IMR-90 (cell line): ENCODE data around the gene KLHL29. TPM values are rescaled to one million over a fixed set of nuclear protein-coding genes. Genes with fewer than 3 reads are reported as not detected.
A peak's percentile ranks its signal among the peaks of the same experiment; 100 is the strongest.

Experiments
- ATAC-seq: fragments of 200-7000 bp; cut with Tn5 transposase; 2 replicates; pipeline ENCODE4 v1.9.1; 2020; ENCODE audit warnings: low read depth, mild to moderate bottlenecking, moderate library complexity
- BruUV-seq: library from RNA; stranded (reverse); fragments of 400-500 nt; replicated peaks from 2 replicates; lab custom pipeline; 2021; lab: Mats Ljungman, UMichigan
- CTCF ChIA-PET: fragments of 300-600 bp; formaldehyde crosslinking; extraction: SDS; loops from one replicate; lab custom pipeline; 2021; ENCODE audit warnings: antibody characterized with exemption; lab: Yijun Ruan, JAX
- POLR2A ChIA-PET: fragments of 300-600 bp; sonication (Branson Sonifier 250); formaldehyde crosslinking; loops from one replicate; lab custom pipeline; 2022; ENCODE audit warnings: antibody characterized with exemption; ENCODE audit not compliant: unreplicated experiment; lab: Charles Lee
- DNase-seq: peaks from one replicate; pipeline ENCODE4 v3.0.0; 2013
- H2AFZ ChIP-seq: replicated peaks from 2 replicates; pipeline ENCODE3; 2013; ENCODE audit warnings: low read length, mild to moderate bottlenecking; ENCODE audit not compliant: poor library complexity
- H2AK5ac ChIP-seq: 2 replicates; pipeline ENCODE4 v1.6.1; 2013; ENCODE audit warnings: low read depth, low read length, inconsistent platforms
- H2AK9ac ChIP-seq: replicated peaks from 2 replicates; pipeline ENCODE3; 2013; ENCODE audit warnings: mild to moderate bottlenecking, low read depth, low read length, moderate library complexity; ENCODE audit not compliant: poor library complexity
- H2BK120ac ChIP-seq: 2 replicates; pipeline ENCODE4 v1.6.1; 2013; ENCODE audit warnings: low read depth, low read length, inconsistent platforms
- H2BK15ac ChIP-seq: 3 replicates; pipeline ENCODE4 v1.6.1; 2013; ENCODE audit warnings: low read depth, low read length, inconsistent platforms
- H2BK20ac ChIP-seq: 2 replicates; pipeline ENCODE4 v1.6.1; 2013; ENCODE audit warnings: low read depth, mild to moderate bottlenecking, inconsistent platforms, low read length, moderate library complexity
- H2BK5ac ChIP-seq: 2 replicates; pipeline ENCODE4 v1.6.1; 2013; ENCODE audit warnings: mild to moderate bottlenecking, low read depth, low read length, inconsistent platforms; ENCODE audit not compliant: poor library complexity, severe bottlenecking
- H3K14ac ChIP-seq: replicated peaks from 2 replicates; pipeline ENCODE4 v1.6.1; 2013; ENCODE audit warnings: low read depth, low read length, inconsistent platforms
- H3K18ac ChIP-seq: 2 replicates; pipeline ENCODE4 v1.6.1; 2013; ENCODE audit warnings: low read depth, low read length, control low read depth
- H3K23ac ChIP-seq: 2 replicates; pipeline ENCODE4 v1.6.1; 2013; ENCODE audit warnings: low read depth, low read length, inconsistent platforms
- H3K27ac ChIP-seq: 2 replicates; pipeline ENCODE4 v1.5.1; 2013; ENCODE audit warnings: mild to moderate bottlenecking, control low read depth, low read length; ENCODE audit not compliant: insufficient read depth
- H3K27me3 ChIP-seq: 2 replicates; pipeline ENCODE4 v1.6.1; 2013; ENCODE audit warnings: low read length; ENCODE audit not compliant: control insufficient read depth, insufficient read depth
- H3K36me3 ChIP-seq: 2 replicates; pipeline ENCODE4 v1.6.1; 2013; ENCODE audit warnings: low read length, mixed read lengths; ENCODE audit not compliant: control insufficient read depth, insufficient read depth
- H3K4ac ChIP-seq: 2 replicates; pipeline ENCODE4 v1.6.1; 2013; ENCODE audit warnings: low read depth, low read length, inconsistent platforms
- H3K4me1 ChIP-seq: 2 replicates; pipeline ENCODE4 v1.6.1; 2013; ENCODE audit warnings: low read length, mixed read lengths; ENCODE audit not compliant: control insufficient read depth, insufficient read depth
- H3K4me2 ChIP-seq: 2 replicates; pipeline ENCODE4 v1.6.1; 2013; ENCODE audit warnings: low read depth, mild to moderate bottlenecking, control low read depth, low read length, moderate library complexity
- H3K4me3 ChIP-seq: 2 replicates; pipeline ENCODE4 v1.5.1; 2013; ENCODE audit warnings: low read depth, mild to moderate bottlenecking, control low read depth, low read length, moderate library complexity; ENCODE audit not compliant: insufficient read depth
- H3K56ac ChIP-seq: 2 replicates; pipeline ENCODE4 v1.6.1; 2013; ENCODE audit warnings: low read length, inconsistent platforms; ENCODE audit not compliant: insufficient read depth; ENCODE audit errors: extremely low read depth
- H3K79me1 ChIP-seq, 2 experiments: 2 replicates each; pipeline ENCODE4 v1.6.1; 2013; ENCODE audit warnings: low read length in 2 of 2, inconsistent platforms in 1 of 2, low read depth in 1 of 2
- H3K9ac ChIP-seq: 2 replicates; pipeline ENCODE4 v1.6.1; 2013; ENCODE audit warnings: low read depth, low read length, control low read depth
- H3K9me1 ChIP-seq: 2 replicates; pipeline ENCODE4 v1.6.1; 2013; ENCODE audit warnings: low read length, inconsistent platforms; ENCODE audit not compliant: insufficient read depth
- H3K9me3 ChIP-seq: 2 replicates; pipeline ENCODE4 v1.6.1; 2013; ENCODE audit warnings: low read length; ENCODE audit not compliant: control insufficient read depth, insufficient read depth
- H4K20me1 ChIP-seq: 2 replicates; pipeline ENCODE4 v1.6.1; 2013; ENCODE audit warnings: low read length, inconsistent platforms; ENCODE audit not compliant: insufficient read depth
- H4K5ac ChIP-seq: 2 replicates; pipeline ENCODE4 v1.6.1; 2013; ENCODE audit warnings: mild to moderate bottlenecking, low read depth, low read length, control low read depth
- H4K8ac ChIP-seq, 2 experiments: 2 replicates each; pipeline ENCODE4 v1.6.1; 2013; ENCODE audit warnings: low read depth in 2 of 2, low read length in 2 of 2, control low read depth in 1 of 2, inconsistent platforms in 1 of 2
- H4K91ac ChIP-seq: 2 replicates; pipeline ENCODE4 v1.6.1; 2013; ENCODE audit warnings: low read depth, low read length, inconsistent platforms; ENCODE audit not compliant: insufficient read depth
- CEBPB ChIP-seq: IDR thresholded peaks from 2 replicates; pipeline ENCODE4 v1.6.1; 2012; ENCODE audit warnings: low read depth, low read length, improper control_type of control experiment
- FOS ChIP-seq: fragments of 150-350 bp; IDR thresholded peaks from 2 replicates; pipeline ENCODE4 v1.6.1; 2016; ENCODE audit warnings: low read depth, low read length
- MAFK ChIP-seq: IDR thresholded peaks from 2 replicates; pipeline ENCODE4 v1.6.1; 2012; ENCODE audit warnings: low read depth, low read length, improper control_type of control experiment
- POLR2A ChIP-seq: IDR thresholded peaks from 2 replicates; pipeline ENCODE4 v1.6.1; 2012; ENCODE audit warnings: mild to moderate bottlenecking, low read depth, low read length
- RAD21 ChIP-seq: IDR thresholded peaks from 2 replicates; pipeline ENCODE4 v1.6.1; 2012; ENCODE audit warnings: low read length, improper control_type of control experiment
- SMC3 ChIP-seq: fragments of 150-350 bp; IDR thresholded peaks from 2 replicates; pipeline ENCODE4 v1.6.1; 2016; ENCODE audit warnings: low read depth, mild to moderate bottlenecking, antibody characterized with exemption, low read length, moderate library complexity
- WGBS, 2 experiments: methylation state at CpG; one replicate each; pipeline versions ENCODE4 v1.1.5 to v1.1.7; 2013; ENCODE audit warnings: missing lambda C conversion rate in 2 of 2; ENCODE audit not compliant: insufficient read length in 1 of 2; ENCODE audit errors: extremely low coverage in 2 of 2; 5-methylcytosine and 5-hydroxymethylcytosine counted together
- dilution Hi-C: fragments of 300-500 bp; cut with HindIII; formaldehyde crosslinking; loops from one replicate; pipeline ENCODE4 v1.14.3; 2018; ENCODE audit warnings: low sequenced_read_pairs; ENCODE audit not compliant: unreplicated experiment
- in situ Hi-C: fragments of 300-500 bp; cut with MboI; formaldehyde crosslinking; loops from 3 replicates; pipeline ENCODE4 v1.14.3; 2019; ENCODE audit warnings: low sequenced_read_pairs, inconsistent platforms, mixed read lengths
- intact Hi-C: fragments of 100-400 bp; cut with micrococcal nuclease; formaldehyde crosslinking; loops from 2 replicates; pipeline ENCODE4 v1.10.0; 2022
- polyA plus RNA-seq, 3 experiments: library from polyadenylated mRNA; depleted of rRNA; stranded (reverse); fragments of >200 nt; gene quantifications; 2 replicates each; pipeline ENCODE4 v1.2.3, GENCODE V29; 2012; ENCODE audit warnings: low replicate concordance in 1 of 3
- total RNA-seq: library from RNA; depleted of rRNA; stranded (reverse); fragments of >200 nt; gene quantifications from 2 replicates; pipeline ENCODE4 v1.2.3, GENCODE V29; 2012

Gene KLHL29
- total and polyA plus RNA-seq, 2 of the 4 experiments (the other 2 are of a cell fraction), result 2.0 to 8.0 TPM

- H3K27ac ChIP-seq, result no peak overlapping the region
- intact Hi-C loops (no loop called here), dilution Hi-C loops (no loop called here), in situ Hi-C loops (no loop called here)
- H3K9ac ChIP-seq, result no peak overlapping the region
- no peaks in the 10 kb centered on the region for H4K20me1 ChIP-seq
- H3K14ac ChIP-seq, result no peak overlapping the region
- H3K9me1 ChIP-seq, result no peaks in the 10 kb centered on the region
- 0 out of 2 replicates have a peak, but pooled peaks cover 2% of the 10 kb centered on the region for H3K9me3 ChIP-seq
- H4K91ac ChIP-seq, result no peak overlapping the region
- ChIA-PET POLR2A (no interaction called here), CTCF (no interaction called here)
- WGBS, 2 experiments, result 77% methylated on average over 8 of the region's 8 CpGs; no CpG with 5 or more reads in 1 of the 2 experiments
- no peaks in the 10 kb centered on the region for H3K79me1 ChIP-seq
- no peak overlapping the region for H3K18ac ChIP-seq
- no peaks in the 10 kb centered on the region for H3K4me1 ChIP-seq
- no peak overlapping the region for H2BK120ac ChIP-seq
- DNase-seq, result no peak
- H3K4ac ChIP-seq, result no peak overlapping the region
- ATAC-seq, result no peak
- H2AK9ac ChIP-seq, result peak overlapping the region; percentile 30
- no peak overlapping the region for H3K4me2 ChIP-seq
- no TSS peak for BruUV-seq
- H3K4me3 ChIP-seq, result no peak overlapping the region
- peaks cover 21% of the 10 kb centered on the region for H3K27me3 ChIP-seq
- no peak overlapping the region for H2BK5ac ChIP-seq
- no peak overlapping the region for H2BK20ac ChIP-seq
- H2BK15ac ChIP-seq, result no peak overlapping the region
- no peaks in the 10 kb centered on the region for H3K36me3 ChIP-seq
- no peak overlapping the region for H3K23ac ChIP-seq
- no peak overlapping the region for H4K8ac ChIP-seq
- TF ChIP-seq POLR2A (no peak), CEBPB (no peak), MAFK (no peak), SMC3 (no peak), FOS (no peak), RAD21 (no peak)
- H2AK5ac ChIP-seq, result no peak overlapping the region
- no peak overlapping the region for H3K56ac ChIP-seq
- H4K5ac ChIP-seq, result no peak overlapping the region
- no peak overlapping the region for H2AFZ ChIP-seq
Observed at GRCh38 chr2:23346781-23347180, 38.2 kb upstream of the KLHL29 start.
